HG03558 (cell line): Measurements from ENCODE around the gene VIT.
A peak's percentile ranks its signal among the peaks of the same experiment; 100 is the strongest.

Experiments
- ATAC-seq: cut with Tn5 transposase; IDR thresholded peaks from one replicate; pipeline ENCODE4 v1.9.1; 2021; ENCODE audit warnings: moderate number of reproducible peaks; ENCODE audit not compliant: unreplicated experiment; ENCODE audit errors: extremely low read depth

Gene VIT

DNA sequence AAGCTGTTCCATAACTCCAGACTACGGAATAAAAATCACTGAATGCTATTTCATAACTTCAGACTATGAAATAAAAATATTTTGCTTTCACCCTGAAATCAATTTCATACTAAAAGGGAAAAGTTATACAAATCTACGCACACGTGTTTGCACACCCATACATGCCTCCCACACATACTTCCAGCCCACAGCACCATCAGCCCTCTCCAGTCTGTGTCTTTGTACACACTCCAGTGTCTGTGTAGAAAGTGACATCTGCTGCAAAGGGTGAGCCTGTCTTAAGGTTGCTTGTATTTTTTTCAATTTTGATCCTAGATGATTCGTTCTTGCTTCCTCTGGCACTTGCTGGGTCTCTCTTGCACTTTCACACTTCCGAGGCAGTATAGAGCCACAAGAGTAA, 53.6 kb downstream of the VIT start:
- no peak for ATAC-seq

- ATAC-seq: no peak
Observed at GRCh38 chr2:36753706-36754221, 57.3 kb downstream of the VIT start.

- ATAC-seq: no peak
Observed at GRCh38 chr2:36754578-36754977, 58.1 kb downstream of the VIT start.

DNA sequence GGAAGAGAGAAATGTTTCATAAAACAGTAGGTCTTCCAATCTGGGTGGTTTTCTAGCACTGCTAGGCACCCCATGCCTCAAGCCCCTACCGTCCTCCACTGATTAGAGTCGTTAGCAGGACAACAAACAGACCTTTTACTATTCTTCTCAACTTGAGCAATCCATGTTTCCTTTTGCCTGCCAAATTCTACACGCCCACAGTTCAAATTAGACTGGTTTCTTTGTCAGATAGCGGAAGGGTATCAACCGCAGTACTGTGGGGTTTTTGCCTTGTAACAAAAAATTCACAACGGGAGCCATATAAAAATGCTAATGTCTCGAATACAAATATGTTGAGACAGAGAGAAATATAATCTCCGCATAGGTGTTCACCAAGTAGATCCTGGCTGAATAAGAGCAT, 59.9 kb downstream of the VIT start:
- no peak for ATAC-seq

DNA sequence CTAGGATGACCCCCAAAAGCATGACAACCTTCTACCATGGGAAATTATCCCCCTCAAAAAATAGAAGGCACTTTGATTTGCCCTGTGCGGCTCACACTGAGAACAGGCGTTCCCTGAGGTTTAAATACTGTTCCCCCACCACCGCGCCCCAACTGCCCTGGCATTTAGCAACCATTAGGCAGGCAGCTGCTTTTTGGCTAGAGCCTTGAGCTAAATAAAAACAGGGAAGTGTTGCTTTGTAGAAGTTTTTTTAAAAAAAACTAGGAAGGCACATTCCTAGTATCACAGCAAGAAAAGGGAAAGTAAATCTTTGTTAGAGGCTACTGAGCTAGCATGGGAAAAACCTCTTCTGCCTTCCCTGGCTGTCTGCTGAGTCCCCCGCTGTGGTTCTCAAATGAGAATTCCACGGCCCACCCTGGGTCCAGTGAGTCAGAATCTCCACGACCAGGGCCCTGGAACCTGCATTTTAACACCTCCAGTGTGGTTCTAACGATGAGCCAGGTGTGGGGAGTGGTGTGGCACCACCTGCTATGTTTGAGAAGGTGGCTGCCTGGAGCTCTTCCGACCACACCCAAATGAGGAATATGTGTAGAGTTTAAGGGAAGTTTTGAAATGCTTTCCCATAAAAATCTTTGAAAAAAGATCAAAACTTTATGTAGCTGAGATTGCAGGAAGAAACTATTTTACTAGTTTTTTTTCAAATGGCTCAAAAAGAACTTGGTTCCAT, 66.4 kb downstream of the VIT start:
- no peak for ATAC-seq

DNA sequence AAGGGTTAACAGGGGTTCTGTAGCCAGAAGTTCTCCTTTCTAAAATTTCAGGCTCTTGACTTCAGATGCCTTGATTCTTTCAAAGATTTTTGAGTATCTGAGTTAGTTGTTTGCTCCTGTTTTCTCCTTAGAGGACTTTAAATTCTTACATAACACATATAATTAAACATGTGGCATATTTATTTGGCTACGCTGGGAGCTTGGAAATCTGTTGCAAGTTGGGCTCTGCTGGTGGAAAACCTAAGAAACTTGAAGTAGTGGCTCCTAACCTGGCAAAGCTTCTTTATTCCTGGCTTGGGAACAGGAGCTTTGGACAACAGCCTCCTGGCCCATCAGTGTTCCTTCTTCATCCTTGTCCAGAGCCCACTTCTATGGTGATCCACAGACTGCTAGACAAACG, 72.6 kb downstream of the VIT start:
- no peak for ATAC-seq

- ATAC-seq: no peak
Observed at GRCh38 chr2:36770542-36771287, 74.2 kb downstream of the VIT start.

DNA sequence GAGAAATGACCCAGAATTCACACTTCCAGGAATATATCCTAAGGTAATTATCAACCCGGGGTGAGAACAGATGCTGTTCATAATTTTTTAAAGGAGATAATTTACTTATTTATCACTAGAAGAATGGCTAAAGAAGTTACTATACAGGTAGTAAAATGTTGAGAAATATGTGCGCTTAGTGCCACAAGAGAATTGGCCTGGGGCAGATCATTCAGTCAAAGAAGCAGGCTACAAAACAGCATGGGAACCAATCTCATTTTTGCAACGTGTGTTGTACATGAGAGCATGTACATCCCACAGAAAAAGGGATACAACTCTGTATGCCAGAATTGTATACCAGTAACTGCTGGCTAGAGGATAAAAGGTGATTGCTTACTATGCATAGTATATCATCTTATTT, 75.2 kb downstream of the VIT start:
- ATAC-seq: no peak

DNA sequence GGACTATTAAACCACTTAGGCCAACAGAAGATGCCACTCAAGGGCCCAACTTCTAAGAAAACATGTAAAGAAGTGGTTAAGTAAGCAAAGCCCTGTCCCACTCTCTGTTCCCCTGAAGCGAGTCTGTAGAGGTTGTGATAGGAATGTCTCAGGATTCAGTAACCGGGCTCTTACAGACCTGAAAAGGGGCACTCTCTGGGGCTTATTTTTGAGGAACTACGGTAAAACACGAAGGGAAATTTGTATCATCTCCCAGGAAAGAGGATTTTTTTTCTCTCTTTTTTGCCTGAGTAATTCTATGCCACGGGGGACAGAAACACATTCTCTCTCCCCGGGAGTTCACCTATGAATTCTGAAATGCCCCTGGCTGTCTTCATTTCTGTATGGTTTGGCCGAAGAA, 77.4 kb downstream of the VIT start:
- ATAC-seq: no peak

DNA sequence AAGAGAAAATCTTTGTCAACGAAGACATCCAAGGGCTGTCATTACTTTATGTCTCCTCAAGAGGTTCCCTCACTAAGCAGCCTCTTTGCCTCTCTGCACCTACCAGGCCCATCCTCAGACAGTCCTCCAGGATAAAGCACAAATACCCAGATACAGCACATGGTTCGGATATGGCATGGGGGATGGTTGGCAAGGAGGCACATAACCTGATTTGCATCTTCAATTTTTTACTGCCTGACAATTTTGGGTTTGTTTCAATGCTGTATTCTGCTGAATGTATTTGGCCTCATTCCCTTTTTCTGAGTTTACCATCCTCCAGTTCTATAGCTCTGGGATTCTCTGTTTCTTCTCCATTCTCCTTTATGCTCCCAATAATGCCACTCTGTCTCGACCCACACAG, 78.8 kb downstream of the VIT start:
- no peak for ATAC-seq

GRCh38 chr2:36775806-36776205, 79.3 kb downstream of the VIT start:
- no peak for ATAC-seq

- no peak for ATAC-seq
Observed at GRCh38 chr2:36777272-36777671, 80.8 kb downstream of the VIT start.

DNA sequence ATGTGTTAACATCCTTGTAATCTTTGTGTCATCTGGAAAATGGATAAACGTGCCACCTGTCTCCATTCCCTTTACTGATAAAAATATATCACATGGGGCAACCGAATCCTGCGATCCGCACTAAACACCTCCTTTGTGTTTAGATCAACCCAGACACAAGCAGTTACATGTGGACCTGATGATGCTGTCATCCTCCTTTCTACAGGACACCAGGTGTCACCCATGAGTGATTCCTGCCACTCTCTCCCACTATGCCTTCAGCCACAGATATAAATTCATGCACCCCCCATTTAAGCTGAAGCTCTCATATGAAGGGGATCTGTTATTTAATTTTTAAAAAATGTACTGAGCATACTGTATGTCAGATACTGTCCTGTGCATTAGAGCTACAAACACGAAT, 81.3 kb downstream of the VIT start:
- no peak for ATAC-seq

DNA sequence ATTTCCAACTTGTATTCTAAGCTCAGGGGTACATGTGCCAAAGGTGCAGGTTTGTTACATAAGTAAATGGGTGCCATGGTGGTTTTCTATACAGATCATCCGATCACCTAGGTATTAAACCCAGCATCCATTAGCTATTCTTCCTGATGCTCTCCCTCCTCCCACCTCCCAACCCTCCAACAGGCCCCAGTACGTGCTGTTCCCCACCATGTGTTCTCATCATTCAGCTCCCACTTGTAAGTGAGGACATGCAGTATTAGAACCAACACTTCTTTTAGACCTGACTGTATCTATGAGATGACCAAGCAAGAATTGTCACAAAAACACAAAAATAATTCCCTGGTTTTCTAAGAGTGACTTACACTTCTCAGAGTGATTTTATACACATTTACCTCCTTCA, 83.0 kb downstream of the VIT start:
- no peak for ATAC-seq

- no peak for ATAC-seq
Observed at GRCh38 chr2:36780231-36780839, 83.8 kb downstream of the VIT start.

- no peak for ATAC-seq
Observed at GRCh38 chr2:36781907-36782720, 85.6 kb downstream of the VIT start.

DNA sequence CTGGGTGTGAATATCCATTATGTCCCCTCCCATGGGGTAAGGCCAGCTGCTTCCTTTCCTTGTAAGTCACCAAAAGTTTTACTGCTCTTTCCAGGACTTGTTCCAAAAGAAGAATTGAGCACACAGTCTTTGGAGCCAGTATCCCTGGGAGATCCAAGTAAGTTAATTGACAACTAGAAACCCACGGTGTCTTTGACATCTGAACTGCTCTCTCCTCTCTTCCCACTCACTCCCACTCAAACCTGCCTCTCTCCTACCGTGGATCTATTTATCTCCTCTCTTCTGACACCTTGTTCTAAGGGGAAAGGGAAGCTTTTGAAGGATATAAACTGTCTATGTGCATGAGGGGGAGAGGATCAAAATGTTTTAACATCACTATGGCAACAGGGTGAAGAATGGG, 86.7 kb downstream of the VIT start:
- no peak for ATAC-seq

GRCh38 chr2:36785179-36785795, 88.8 kb downstream of the VIT start:
- ATAC-seq: peak; percentile 64

DNA sequence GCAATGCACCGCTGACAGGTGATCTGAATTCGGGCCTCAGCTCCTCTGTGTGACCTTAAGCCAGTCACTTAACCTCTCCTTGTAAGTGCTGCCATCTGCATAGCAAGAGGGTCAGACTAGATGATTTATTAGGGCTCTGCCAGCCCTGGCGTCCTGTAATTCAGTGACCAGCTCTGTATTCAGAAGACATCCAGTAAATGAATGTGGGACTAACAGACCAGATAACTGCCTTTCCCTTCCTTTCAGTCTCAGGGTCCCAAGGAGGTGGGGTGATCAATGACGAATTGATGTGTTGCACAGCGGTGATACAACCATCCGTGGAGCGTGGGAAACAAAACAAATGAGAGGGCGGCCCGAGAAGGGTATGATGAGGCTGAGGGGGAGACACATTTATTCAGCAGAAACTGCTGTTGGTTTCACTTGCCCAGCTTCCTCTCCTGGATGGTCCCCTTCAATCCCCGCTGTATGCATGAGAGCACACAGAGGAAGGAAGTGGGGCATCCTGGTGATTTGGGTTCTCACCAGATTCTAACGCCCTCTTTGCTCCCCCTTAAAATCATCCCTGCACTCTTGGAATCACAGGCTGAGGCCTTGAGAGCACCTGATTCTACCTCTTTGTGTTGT, 92.8 kb downstream of the VIT start:
- no peak for ATAC-seq

DNA sequence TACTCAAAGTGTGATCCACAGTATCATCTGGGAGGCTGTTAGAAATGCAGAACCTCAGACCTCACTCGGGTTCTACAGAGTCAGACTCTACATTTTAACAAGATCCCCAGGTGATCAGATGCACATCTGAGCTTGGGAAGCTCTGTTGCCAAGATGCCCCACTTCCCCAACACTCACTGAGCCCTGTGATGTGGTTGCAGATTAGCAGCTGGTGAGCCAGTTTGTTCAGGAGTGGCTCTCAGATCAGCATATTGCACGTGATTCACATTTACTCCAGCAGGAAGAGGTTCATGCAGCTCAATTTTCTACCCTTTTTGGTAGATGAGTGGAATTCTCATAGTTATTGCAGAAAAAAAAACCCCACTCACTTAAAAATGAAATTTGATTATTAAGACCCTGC, 96.4 kb downstream of the VIT start:
- no peak for ATAC-seq
